Mesendoderm (in vitro differentiated cells): ENCODE measurements around the gene SLC48A1.
A peak's percentile ranks its signal among the peaks of the same experiment; 100 is the strongest.

Experiments used
- DNase-seq: peaks from one replicate; pipeline ENCODE4 v3.0.0; 2013
- H2AK5ac ChIP-seq: 2 replicates; pipeline ENCODE4 v1.6.1; 2013; ENCODE audit warnings: low read length, inconsistent platforms
- H2BK120ac ChIP-seq: 2 replicates; pipeline ENCODE4 v1.6.1; 2013; ENCODE audit warnings: low read depth, mild to moderate bottlenecking, low read length, moderate library complexity, mixed read lengths
- H2BK15ac ChIP-seq: replicated peaks from 2 replicates; pipeline ENCODE4 v1.6.1; 2013; ENCODE audit warnings: low read depth, mild to moderate bottlenecking, moderate library complexity
- H2BK5ac ChIP-seq: 2 replicates; pipeline ENCODE4 v1.6.1; 2013; ENCODE audit warnings: low read length, inconsistent platforms
- H3K18ac ChIP-seq: 2 replicates; pipeline ENCODE4 v1.6.1; 2013; ENCODE audit warnings: mild to moderate bottlenecking, low read length, mixed read lengths
- H3K23ac ChIP-seq: one replicate; pipeline ENCODE4 v1.6.1; 2013; ENCODE audit warnings: low read length
- H3K27ac ChIP-seq: 2 replicates; pipeline ENCODE4 v1.5.1; 2013; ENCODE audit warnings: low read depth, mild to moderate bottlenecking, inconsistent platforms, low read length, moderate library complexity
- H3K27me3 ChIP-seq: 2 replicates; pipeline ENCODE4 v1.6.1; 2013; ENCODE audit warnings: low read length, control low read depth, mild to moderate bottlenecking, inconsistent platforms; ENCODE audit not compliant: insufficient read depth, poor library complexity
- H3K36me3 ChIP-seq: 2 replicates; pipeline ENCODE4 v1.6.1; 2013; ENCODE audit warnings: low read length, inconsistent platforms; ENCODE audit not compliant: control insufficient read depth, insufficient read depth
- H3K4ac ChIP-seq: one replicate; pipeline ENCODE4 v1.6.1; 2013; ENCODE audit warnings: low read depth, mild to moderate bottlenecking, low read length, moderate library complexity
- H3K4me1 ChIP-seq: 2 replicates; pipeline ENCODE4 v1.6.1; 2013; ENCODE audit warnings: low read depth, low read length, inconsistent platforms; ENCODE audit not compliant: control insufficient read depth
- H3K4me2 ChIP-seq: 2 replicates; pipeline ENCODE4 v1.6.1; 2013; ENCODE audit warnings: low read length
- H3K4me3 ChIP-seq: 2 replicates; pipeline ENCODE4 v1.5.1; 2013; ENCODE audit warnings: mild to moderate bottlenecking, low read length
- H3K56ac ChIP-seq: one replicate; pipeline ENCODE4 v1.6.1; 2013; ENCODE audit warnings: low read length
- H3K79me1 ChIP-seq: 2 replicates; pipeline ENCODE4 v1.6.1; 2013; ENCODE audit warnings: low read length, inconsistent platforms
- H3K79me2 ChIP-seq: 2 replicates; pipeline ENCODE4 v1.6.1; 2013; ENCODE audit warnings: mild to moderate bottlenecking, low read length; ENCODE audit not compliant: control insufficient read depth, insufficient read depth
- H3K9ac ChIP-seq: 2 replicates; pipeline ENCODE4 v1.6.1; 2013; ENCODE audit warnings: low read length, inconsistent platforms
- H4K5ac ChIP-seq: one replicate; pipeline ENCODE4 v1.6.1; 2013; ENCODE audit warnings: low read length
- H4K8ac ChIP-seq: one replicate; pipeline ENCODE4 v1.6.1; 2013; ENCODE audit warnings: low read depth, mild to moderate bottlenecking, control low read depth, low read length, moderate library complexity
- WGBS: extraction: QIAGEN DNeasy Blood & Tissue Kit; methylation state at CpG from one replicate; pipeline ENCODE4 v1.1.7; 2013; ENCODE audit warnings: low lambda C conversion rate, missing lambda C conversion rate; ENCODE audit not compliant: insufficient coverage; ENCODE audit errors: extremely low coverage; 5-methylcytosine and 5-hydroxymethylcytosine counted together

SLC48A1 gene

DNA sequence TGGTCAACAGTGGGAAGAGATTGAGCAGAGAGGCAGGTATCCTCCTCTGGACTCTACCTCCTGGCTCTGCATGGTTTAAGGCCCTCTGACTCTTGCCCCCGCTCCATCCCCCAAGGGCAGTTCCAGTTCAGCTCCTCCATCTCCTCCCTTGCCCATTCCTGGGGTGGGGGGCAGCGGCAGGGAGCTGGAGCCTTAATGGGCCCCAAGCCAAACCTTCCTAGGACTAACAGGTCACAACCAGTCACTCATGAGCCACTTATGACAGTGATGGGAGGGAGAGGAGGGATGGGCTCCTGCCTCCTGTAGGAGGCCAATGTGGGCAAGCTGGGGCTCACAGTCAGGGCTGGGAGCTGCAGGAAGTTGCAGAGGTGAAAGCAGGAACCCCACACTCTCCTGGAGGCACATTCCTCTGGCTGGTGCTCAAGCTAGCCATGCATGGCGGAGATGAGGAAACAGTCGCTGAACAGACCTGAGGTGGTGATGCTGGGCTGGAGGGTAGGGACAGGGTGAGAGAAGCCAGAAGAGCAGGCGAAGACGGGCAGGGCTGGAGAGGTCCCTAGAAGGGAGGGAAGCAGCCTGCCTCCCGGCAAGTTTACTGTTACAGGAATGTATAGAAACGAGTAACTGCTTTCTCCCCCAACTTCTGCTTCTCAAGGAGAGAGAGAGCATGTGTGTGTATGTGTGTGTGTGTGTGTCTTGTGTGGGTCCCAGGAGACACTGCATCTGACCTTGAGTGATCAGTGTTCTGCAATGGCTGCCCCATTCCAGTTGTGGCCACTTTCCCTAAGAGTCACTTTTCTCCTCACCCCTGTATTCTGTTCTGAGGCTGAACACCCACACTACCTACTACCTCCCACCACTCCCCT, 9.3 kb upstream of the SLC48A1 start:
- Histone ChIP-seq H3K79me1 (peaks cover 2% of the 10 kb centered on the region), H3K4ac (no peak overlapping the region), H2AK5ac (no peak overlapping the region), H3K79me2 (no peaks in the 10 kb centered on the region), H3K56ac (no peak overlapping the region), H3K36me3 (no peaks in the 10 kb centered on the region), H4K8ac (no peak overlapping the region), H3K27ac (no peak overlapping the region), H3K4me2 (no peak overlapping the region), H3K18ac (no peak overlapping the region), H2BK15ac (no peak overlapping the region), H2BK120ac (no peak overlapping the region), H3K4me3 (no peak overlapping the region), H2BK5ac (no peak overlapping the region), H3K23ac (no peak overlapping the region), H3K27me3 (no peaks in the 10 kb centered on the region), H3K4me1 (peaks cover 3% of the 10 kb centered on the region), H4K5ac (no peak overlapping the region), H3K9ac (no peak overlapping the region)
- no peak for DNase-seq
- WGBS, result no CpG with 5 or more reads among the region's 8 CpGs

DNA sequence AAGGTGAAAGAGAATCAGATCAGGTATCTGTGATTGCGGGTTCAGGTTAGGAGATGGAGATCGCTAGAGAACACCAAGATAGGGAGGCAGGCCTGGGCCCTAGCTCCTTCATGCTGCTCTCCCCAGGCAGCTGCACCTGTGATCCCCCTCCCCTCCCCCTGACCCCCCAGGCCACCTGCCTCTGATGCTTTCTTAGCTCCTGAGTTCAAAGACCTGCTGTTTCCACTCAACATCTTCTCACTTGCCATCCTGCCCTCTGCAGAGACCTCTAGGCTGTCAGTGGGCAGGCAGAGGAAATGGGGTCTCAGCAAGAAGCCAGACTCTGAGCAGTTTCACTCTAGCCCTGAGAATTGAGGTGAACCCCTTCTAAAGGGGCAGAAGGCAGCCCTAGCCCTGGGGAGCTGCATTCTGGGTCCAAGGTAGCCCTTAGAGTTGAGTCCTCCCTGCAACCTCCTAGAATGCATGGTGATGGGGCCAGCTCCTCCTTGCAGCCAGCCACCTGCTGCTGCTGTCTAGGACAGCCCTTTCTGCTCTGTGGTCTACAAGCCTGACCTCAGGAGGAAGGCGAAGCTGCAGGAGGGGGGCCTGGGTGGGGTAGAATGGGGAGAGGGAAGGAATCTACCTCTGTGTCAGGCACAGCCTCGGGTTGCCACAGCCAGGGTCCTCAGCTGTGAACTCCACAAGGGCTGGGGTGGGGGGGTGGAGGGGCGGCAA, 6.4 kb upstream of the SLC48A1 start:
- Histone ChIP-seq H3K4me3 (no peak overlapping the region), H3K56ac (no peak overlapping the region), H3K79me1 (no peaks in the 10 kb centered on the region), H3K4ac (no peak overlapping the region), H2BK5ac (no peak overlapping the region), H3K27ac (no peak overlapping the region), H4K5ac (no peak overlapping the region), H2BK120ac (no peak overlapping the region), H3K18ac (no peak overlapping the region), H3K79me2 (no peaks in the 10 kb centered on the region), H3K4me1 (peaks cover 8% of the 10 kb centered on the region), H3K9ac (no peak overlapping the region), H2BK15ac (no peak overlapping the region), H2AK5ac (no peak overlapping the region), H3K23ac (no peak overlapping the region), H3K27me3 (no peaks in the 10 kb centered on the region), H3K36me3 (no peaks in the 10 kb centered on the region), H4K8ac (no peak overlapping the region), H3K4me2 (no peak overlapping the region)
- WGBS, result no CpG with 5 or more reads among the region's 5 CpGs
- no peak for DNase-seq

DNA sequence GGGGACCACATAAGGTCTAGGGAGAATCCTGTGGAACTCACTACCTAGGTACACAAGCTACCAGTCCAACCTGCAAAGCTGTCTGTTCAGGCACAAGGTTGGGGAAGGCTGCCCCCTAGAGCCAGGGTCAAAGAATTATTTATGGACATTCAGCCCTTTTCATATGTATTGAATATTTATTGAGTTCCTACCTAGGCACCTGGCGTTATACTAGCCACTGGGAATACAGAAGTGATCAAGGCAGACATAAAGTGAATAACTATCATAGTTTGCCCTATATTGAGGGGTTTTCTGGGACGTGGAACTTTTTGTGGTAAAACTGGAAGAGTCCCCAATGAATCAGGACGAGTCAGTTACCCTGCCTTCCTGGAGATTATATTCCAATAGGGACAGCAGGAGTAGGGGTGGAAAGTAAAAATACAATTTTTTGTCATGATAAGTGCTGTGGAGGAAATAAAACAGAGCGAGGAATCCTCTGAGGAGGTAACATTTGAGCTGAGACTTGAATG, 5.8 kb upstream of the SLC48A1 start:
- H2BK15ac ChIP-seq, result no peak overlapping the region
- H2BK5ac ChIP-seq, result no peak overlapping the region
- H3K79me2 ChIP-seq, result no peaks in the 10 kb centered on the region
- no peak overlapping the region for H2AK5ac ChIP-seq
- no CpG with 5 or more reads among the region's 4 CpGs for WGBS
- peaks cover 8% of the 10 kb centered on the region for H3K4me1 ChIP-seq
- H3K9ac ChIP-seq, result no peak overlapping the region
- no peak overlapping the region for H3K27ac ChIP-seq
- no peak overlapping the region for H3K56ac ChIP-seq
- no peaks in the 10 kb centered on the region for H3K36me3 ChIP-seq
- H3K23ac ChIP-seq, result no peak overlapping the region
- peak; percentile 73 for DNase-seq
- no peaks in the 10 kb centered on the region for H3K27me3 ChIP-seq
- no peak overlapping the region for H3K4me2 ChIP-seq
- H4K8ac ChIP-seq, result no peak overlapping the region
- no peaks in the 10 kb centered on the region for H3K79me1 ChIP-seq
- no peak overlapping the region for H3K4ac ChIP-seq
- no peak overlapping the region for H4K5ac ChIP-seq
- H2BK120ac ChIP-seq, result no peak overlapping the region
- H3K4me3 ChIP-seq, result no peak overlapping the region
- no peak overlapping the region for H3K18ac ChIP-seq

DNA sequence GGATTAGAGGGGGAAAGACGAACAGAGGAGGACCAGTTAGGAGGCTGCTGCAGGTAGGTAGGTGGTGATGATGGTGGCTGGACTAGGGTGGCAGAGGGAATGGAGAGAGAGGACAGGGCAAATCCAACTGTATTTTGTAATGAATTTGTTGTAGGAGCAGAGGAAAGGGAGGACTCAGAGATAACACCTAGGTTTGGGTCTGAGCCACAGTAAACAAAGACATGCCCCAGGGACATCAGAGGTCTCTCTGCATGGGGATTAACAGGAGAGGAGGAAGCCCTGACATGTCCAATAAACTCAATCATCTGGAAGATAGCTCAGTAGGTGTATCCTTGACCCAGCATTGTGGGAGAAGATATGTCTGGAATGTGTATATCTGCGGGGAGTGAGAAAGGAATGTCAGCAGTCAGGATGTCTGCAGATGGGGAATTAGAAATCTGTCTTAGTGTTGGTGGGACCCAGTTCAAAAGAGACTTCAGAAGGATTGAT, 4.7 kb upstream of the SLC48A1 start:
- no CpG with 5 or more reads among the region's 2 CpGs for WGBS
- H3K79me1 ChIP-seq, result no peaks in the 10 kb centered on the region
- peaks cover 8% of the 10 kb centered on the region for H3K4me1 ChIP-seq
- H2BK15ac ChIP-seq, result no peak overlapping the region
- H3K23ac ChIP-seq, result no peak overlapping the region
- no peak overlapping the region for H3K9ac ChIP-seq
- H3K27me3 ChIP-seq, result no peaks in the 10 kb centered on the region
- H2BK120ac ChIP-seq, result no peak overlapping the region
- no peaks in the 10 kb centered on the region for H3K36me3 ChIP-seq
- no peak overlapping the region for H3K4ac ChIP-seq
- peak overlapping the region; percentile 64 for H3K18ac ChIP-seq
- H3K79me2 ChIP-seq, result no peaks in the 10 kb centered on the region
- peak; percentile 84 for DNase-seq
- H2AK5ac ChIP-seq, result no peak overlapping the region
- peak overlapping the region; percentile 36 for H3K56ac ChIP-seq
- no peak overlapping the region for H2BK5ac ChIP-seq
- no peak overlapping the region for H3K4me3 ChIP-seq
- no peak overlapping the region for H3K4me2 ChIP-seq
- H4K5ac ChIP-seq, result no peak overlapping the region
- peak overlapping the region; percentile 49 for H3K27ac ChIP-seq
- no peak overlapping the region for H4K8ac ChIP-seq

DNA sequence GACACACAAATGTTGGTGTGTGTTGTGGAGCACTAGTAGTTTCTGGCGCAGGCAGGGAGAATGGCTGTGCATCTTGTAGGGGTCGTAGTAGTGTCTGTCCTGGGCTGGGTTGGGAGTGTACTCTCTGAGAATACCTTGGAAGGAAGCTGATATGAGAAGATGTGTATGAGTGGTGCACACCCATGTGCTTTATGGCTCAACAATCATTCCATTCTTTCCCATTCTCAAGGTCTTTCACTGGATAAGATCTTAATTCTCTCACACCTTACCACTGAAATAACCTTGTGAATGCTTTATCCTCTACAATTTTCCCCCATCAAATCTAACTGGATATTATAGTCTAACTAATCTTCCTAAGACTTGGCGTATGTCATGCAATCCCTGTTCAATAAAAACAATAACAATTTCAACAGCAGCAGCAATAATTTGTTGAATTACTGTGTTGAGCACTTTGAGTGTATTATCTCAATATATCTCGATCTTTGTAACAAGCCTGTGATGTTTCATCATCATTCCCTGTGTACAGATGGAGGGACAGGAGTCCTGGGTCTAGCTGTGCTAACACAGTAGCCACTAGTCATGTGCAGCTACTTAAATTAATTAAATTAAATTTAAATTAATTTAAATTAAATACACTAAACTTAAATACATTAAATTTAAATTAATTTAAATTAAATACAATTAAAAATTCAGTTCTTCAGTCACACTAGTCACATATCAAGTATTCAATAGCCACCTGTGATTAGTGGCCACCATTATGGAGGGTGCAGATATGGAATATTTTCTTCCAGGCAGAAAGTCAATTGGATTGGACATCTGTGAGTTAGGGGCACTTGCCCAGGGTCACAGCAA, 3.6 kb upstream of the SLC48A1 start:
- Histone ChIP-seq H3K4me1 (peaks cover 8% of the 10 kb centered on the region), H3K36me3 (no peaks in the 10 kb centered on the region), H4K8ac (no peak overlapping the region), H3K4ac (peak overlapping the region; percentile 45), H3K27ac (no peak overlapping the region), H3K4me3 (no peak overlapping the region), H3K4me2 (no peak overlapping the region), H2BK5ac (peak overlapping the region; percentile 11), H3K56ac (peak overlapping the region; percentile 28), H2AK5ac (no peak overlapping the region), H2BK120ac (no peak overlapping the region), H3K18ac (peak overlapping the region; percentile 77), H3K79me2 (no peaks in the 10 kb centered on the region), H3K79me1 (no peaks in the 10 kb centered on the region), H3K9ac (no peak overlapping the region), H2BK15ac (no peak overlapping the region), H4K5ac (no peak overlapping the region), H3K23ac (no peak overlapping the region), H3K27me3 (no peaks in the 10 kb centered on the region)
- WGBS, result no CpG with 5 or more reads among the region's 4 CpGs
- no peak for DNase-seq
